Astrocyte of the cerebellum (primary cell): ENCODE results near the gene TIPRL.

ENCODE experiments used
- DNase-seq: peaks from one replicate; pipeline ENCODE4 v3.0.0-alpha.2; 2011; ENCODE audit warnings: low read depth
- H3K4me3 ChIP-seq: 2 replicates; pipeline ENCODE4 v1.5.1; 2011; ENCODE audit warnings: mild to moderate bottlenecking, low read depth, low read length, moderate library complexity
- CTCF ChIP-seq: IDR thresholded peaks from 2 replicates; pipeline ENCODE4 v1.5.1; 2012; ENCODE audit warnings: low read length, low read depth, moderate library complexity, mild to moderate bottlenecking; ENCODE audit errors: missing control alignments
- in situ Hi-C: cut with HindIII; loops from 2 replicates; pipeline ENCODE4 v1.10.0; 2017; ENCODE audit warnings: low sequenced_read_pairs

Gene TIPRL

GRCh38 chr1:168136709-168137514 lies 41.9 kb upstream of the TIPRL start, which contains the start of gene GPR161:
Gene GPR161, minus strand, starts transcription at chr1:168136930. Its CDS starts 32,080 bp downstream, at chr1:168104850.
- peak within 1 kb of the TSS; percentile 78 for H3K4me3 ChIP-seq
- DNase-seq = no peak
- in situ Hi-C loops = no loop called here
- TF ChIP-seq CTCF = no peak

- H3K4me3 ChIP-seq = peak overlapping the region; percentile 78
- no peak for TF ChIP-seq CTCF
- DNase-seq = no peak
- in situ Hi-C loops = no loop called here
Observed at GRCh38 chr1:168137515-168137821, 41.3 kb upstream of the TIPRL start.

- no peak for DNase-seq
- no peak overlapping the region for H3K4me3 ChIP-seq
- TF ChIP-seq CTCF = no peak
- in situ Hi-C loops = no loop called here
Observed at GRCh38 chr1:168138134-168138533, 40.6 kb upstream of the TIPRL start.

- no peak overlapping the region for H3K4me3 ChIP-seq
- no peak for DNase-seq
- in situ Hi-C loops = no loop called here
- TF ChIP-seq CTCF = no peak
Observed at GRCh38 chr1:168139070-168139469, 39.7 kb upstream of the TIPRL start.

- H3K4me3 ChIP-seq = no peak overlapping the region
- no peak for TF ChIP-seq CTCF
- DNase-seq = no peak
- in situ Hi-C loops = no loop called here
Observed at GRCh38 chr1:168141871-168142385, 36.8 kb upstream of the TIPRL start.

- in situ Hi-C loops = no loop called here
- H3K4me3 ChIP-seq = no peak overlapping the region
- peak; percentile 84 for DNase-seq
- TF ChIP-seq CTCF = peak; percentile 100
Observed at GRCh38 chr1:168145184-168146159, 33.3 kb upstream of the TIPRL start.
